Measurements from ENCODE around the gene MALT1.

Gene MALT1

GRCh38 chr18:58698701-58699193 lies 27.5 kb downstream of the MALT1 start:
- ChIA-PET POLR2A (no interaction called here), CTCF (interaction anchor here (1.0 to 4.2 kb wide), 9 partner anchors 10 to 168 kb away, joined by 3 to 17 read pairs (median 4); no protein-coding TSS in a partner anchor)

GRCh38 chr18:58699551-58699950 lies 28.3 kb downstream of the MALT1 start:
- no peak for DNase-seq (ENCODE audit: extremely low spot score)
- TF ChIP-seq CTCF (IDR thresholded peaks at IDR 0.05; ENCODE audit: control extremely low read depth, extremely low read depth, low read depth, missing control alignments): no peak
- CTCF ChIA-PET: interaction anchor here (1.0 to 4.2 kb wide), 5 partner anchors 8 to 64 kb away, joined by 3 to 17 read pairs (median 3); no protein-coding TSS in a partner anchor

More at GRCh38 chr18:58698701-58699193, 27.5 kb downstream of the MALT1 start:
- no peak for TF ChIP-seq CTCF (IDR thresholded peaks at IDR 0.05; ENCODE audit: control extremely low read depth, extremely low read depth, low read depth, missing control alignments)
- no peak for DNase-seq (ENCODE audit: extremely low spot score)

GRCh38 chr18:58700209-58700608 lies 28.9 kb downstream of the MALT1 start:
- POLR2A ChIA-PET: no interaction called here
- no peak for DNase-seq (ENCODE audit: extremely low spot score)
- no peak for TF ChIP-seq CTCF (IDR thresholded peaks at IDR 0.05; ENCODE audit: control extremely low read depth, extremely low read depth, low read depth, missing control alignments)
- CTCF ChIA-PET: interaction anchor here (1.0 to 4.2 kb wide), 6 partner anchors 8 to 170 kb away, joined by 3 to 17 read pairs (median 3); no protein-coding TSS in a partner anchor

More at GRCh38 chr18:58699551-58699950, 28.3 kb downstream of the MALT1 start:
- POLR2A ChIA-PET: no interaction called here

GRCh38 chr18:58712930-58713329 lies 41.7 kb downstream of the MALT1 start:
- DNase-seq (ENCODE audit: extremely low spot score): no peak
- ChIA-PET POLR2A (no interaction called here), CTCF (interaction anchor here (2.0 to 3.9 kb wide), 2 partner anchors 15 to 183 kb away, joined by 8 to 12 read pairs; no protein-coding TSS in a partner anchor)
- TF ChIP-seq CTCF (IDR thresholded peaks at IDR 0.05; ENCODE audit: control extremely low read depth, extremely low read depth, low read depth, missing control alignments): no peak

GRCh38 chr18:58714259-58714658 lies 43.0 kb downstream of the MALT1 start:
- no peak for DNase-seq (ENCODE audit: extremely low spot score)
- CTCF ChIA-PET: no interaction called here
- POLR2A ChIA-PET: no interaction called here
- TF ChIP-seq CTCF (IDR thresholded peaks at IDR 0.05; ENCODE audit: control extremely low read depth, extremely low read depth, low read depth, missing control alignments): no peak

- TF ChIP-seq CTCF (IDR thresholded peaks at IDR 0.05; ENCODE audit: control extremely low read depth, extremely low read depth, low read depth, missing control alignments): no peak
- CTCF ChIA-PET: interaction anchor here (1.7 kb wide), 1 partner anchor 185 kb away, joined by 7 read pairs; no protein-coding TSS in a partner anchor
- POLR2A ChIA-PET: no interaction called here
These were observed 43.6 kb downstream of the MALT1 start for GRCh38 chr18:58714821-58715220.

More at GRCh38 chr18:58714821-58715220, 43.6 kb downstream of the MALT1 start:
- no peak for DNase-seq (ENCODE audit: extremely low spot score)
